Motor neuron (in vitro differentiated cells): ENCODE data around the gene PRH1. TPM values are rescaled to one million over a fixed set of nuclear protein-coding genes. Genes with fewer than 3 reads are reported as not detected.

Experiments
- total RNA-seq, 8 experiments: library from RNA; unstranded; fragments of 300-600 nt; gene quantifications; 2 replicates each; pipeline versions ENCODE4 v1.2.3 to v1.2.4, GENCODE V29; 2022

PRH1 gene
- total RNA-seq, 8 experiments from 2014 or later = 14.8 to 57.0 (median 28.8) TPM

Other genes starting within 250 kb of the PRH1 start
- gene STYK1, start 210.2 kb downstream of the PRH1 start, total RNA-seq = 1 to 10 TPM in 1 of 8 experiments, under 1 TPM in 5, not detected in 2; 0.14 to 2.3 (median 0.18) TPM
- 100 to 1,000 TPM in 4 of 8 experiments, 10 to 100 TPM in 4; 34.5 to 558 (median 101) TPM for gene YBX3, start 160.9 kb downstream of the PRH1 start, total RNA-seq
- under 1 TPM in 1 of 8 experiments, not detected in 7; 0.41 TPM for gene TAS2R7, start 81.6 kb downstream of the PRH1 start, total RNA-seq
- gene TAS2R8, start 77.0 kb downstream of the PRH1 start, total RNA-seq = under 1 TPM in 4 of 8 experiments, not detected in 4; 0.23 to 0.43 (median 0.30) TPM
- gene TAS2R9, start 74.1 kb downstream of the PRH1 start, total RNA-seq = under 1 TPM in 7 of 8 experiments, not detected in 1; 0.16 to 0.57 (median 0.40) TPM
- gene TAS2R10, start 57.9 kb downstream of the PRH1 start, total RNA-seq = 1 to 10 TPM in 6 of 8 experiments, under 1 TPM in 2; 0.50 to 3.3 (median 1.6) TPM
- gene PRR4, start 34.8 kb downstream of the PRH1 start, total RNA-seq = 10 to 100 TPM in 1 of 8 experiments, 1 to 10 TPM in 7; 4.2 to 13.9 (median 6.8) TPM
- gene TAS2R13, start 25.3 kb upstream of the PRH1 start, total RNA-seq = 1 to 10 TPM in 7 of 8 experiments, under 1 TPM in 1; 0.63 to 7.7 (median 1.6) TPM
- gene PRH2, start 45.0 kb upstream of the PRH1 start, total RNA-seq = 1 to 10 TPM in 4 of 8 experiments, under 1 TPM in 2, not detected in 2; 0.78 to 3.9 (median 1.4) TPM
- gene TAS2R14, start 55.0 kb upstream of the PRH1 start, total RNA-seq = 10 to 100 TPM in 1 of 8 experiments, 1 to 10 TPM in 7; 2.6 to 12.9 (median 4.0) TPM
- 1 to 10 TPM in 6 of 8 experiments, under 1 TPM in 2; 0.75 to 7.2 (median 1.8) TPM for gene TAS2R50, start 102.7 kb upstream of the PRH1 start, total RNA-seq
- 10 to 100 TPM in 1 of 8 experiments, 1 to 10 TPM in 6, under 1 TPM in 1; 0.96 to 13.2 (median 3.2) TPM for gene TAS2R20, start 114.0 kb upstream of the PRH1 start, total RNA-seq
- 10 to 100 TPM in 2 of 8 experiments, 1 to 10 TPM in 6; 1.5 to 16.7 (median 5.1) TPM for gene TAS2R19, start 138.4 kb upstream of the PRH1 start, total RNA-seq
- 10 to 100 TPM in 2 of 8 experiments, 1 to 10 TPM in 6; 2.5 to 17.5 (median 4.7) TPM for gene TAS2R31, start 147.2 kb upstream of the PRH1 start, total RNA-seq
- gene TAS2R46, start 178.0 kb upstream of the PRH1 start, total RNA-seq = 1 to 10 TPM in 7 of 8 experiments, under 1 TPM in 1; 0.83 to 9.3 (median 1.8) TPM
- 1 to 10 TPM in 5 of 8 experiments, under 1 TPM in 3; 0.65 to 5.2 (median 1.7) TPM for gene TAS2R43, start 208.1 kb upstream of the PRH1 start, total RNA-seq